ENCODE measurements around the gene CLCF1.

Gene CLCF1

GRCh38 chr11:67391304-67392182 is 18.1 kb upstream of the CLCF1 start, which contains the start of gene RAD9A:
RAD9A (plus strand) TSS chr11:67391986; CDS start chr11:67392045, 59 bp downstream.
- TF ChIP-seq CTCF (IDR thresholded peaks at IDR 0.05; ENCODE audit: insufficient read depth, low read depth, low read length, missing control alignments) = no peak
- H3K4me3 ChIP-seq (ENCODE audit: low read length) = peak within 1 kb of the TSS; percentile 94
- DNase-seq (ENCODE audit: low read depth) = peak; percentile 94

GRCh38 chr11:67390947-67391303 is 17.5 kb upstream of the CLCF1 start:
- no peak for DNase-seq (ENCODE audit: low read depth)
- peak overlapping the region; percentile 94 for H3K4me3 ChIP-seq (ENCODE audit: low read length)
- no peak for TF ChIP-seq CTCF (IDR thresholded peaks at IDR 0.05; ENCODE audit: insufficient read depth, low read depth, low read length, missing control alignments)

- peak; percentile 43 for TF ChIP-seq CTCF (IDR thresholded peaks at IDR 0.05; ENCODE audit: insufficient read depth, low read depth, low read length, missing control alignments)
- DNase-seq (ENCODE audit: low read depth) = peak; percentile 36
- H3K4me3 ChIP-seq (ENCODE audit: low read length) = no peak overlapping the region
Measured at GRCh38 chr11:67389477-67389876, 16.1 kb upstream of the CLCF1 start.

GRCh38 chr11:67387518-67387917 is 14.1 kb upstream of the CLCF1 start:
- no peak for DNase-seq (ENCODE audit: low read depth)
- no peak for TF ChIP-seq CTCF (IDR thresholded peaks at IDR 0.05; ENCODE audit: insufficient read depth, low read depth, low read length, missing control alignments)
- no peak overlapping the region for H3K4me3 ChIP-seq (ENCODE audit: low read length)

GRCh38 chr11:67387069-67387468 is 13.7 kb upstream of the CLCF1 start:
- no peak for TF ChIP-seq CTCF (IDR thresholded peaks at IDR 0.05; ENCODE audit: insufficient read depth, low read depth, low read length, missing control alignments)
- no peak overlapping the region for H3K4me3 ChIP-seq (ENCODE audit: low read length)
- DNase-seq (ENCODE audit: low read depth) = no peak

- H3K4me3 ChIP-seq (ENCODE audit: low read length) = no peak overlapping the region
- peak; percentile 74 for DNase-seq (ENCODE audit: low read depth)
- TF ChIP-seq CTCF (IDR thresholded peaks at IDR 0.05; ENCODE audit: insufficient read depth, low read depth, low read length, missing control alignments) = no peak
Measured at GRCh38 chr11:67384851-67385366, 11.5 kb upstream of the CLCF1 start.
